HG03558 (cell line): ENCODE measurements around the gene YPEL2.
"Not testable (repeated sequence)": the region's sequence is repeated elsewhere in the genome, so short reads cannot be mapped to it uniquely, and the experiment has no call there.

Experiments used
- ATAC-seq: cut with Tn5 transposase; IDR thresholded peaks from one replicate; pipeline ENCODE4 v1.9.1; 2021; ENCODE audit warnings: moderate number of reproducible peaks; ENCODE audit not compliant: unreplicated experiment; ENCODE audit errors: extremely low read depth

YPEL2 gene

GRCh38 chr17:59399914-59400313 is 68.5 kb downstream of the YPEL2 start:
- no peak for ATAC-seq

- ATAC-seq, result no peak
Observed at GRCh38 chr17:59400858-59401257, 69.4 kb downstream of the YPEL2 start.

- ATAC-seq, result no peak
Observed at GRCh38 chr17:59401274-59401673, 69.8 kb downstream of the YPEL2 start.

- no peak for ATAC-seq
Observed at GRCh38 chr17:59401725-59402124, 70.3 kb downstream of the YPEL2 start.

- no peak for ATAC-seq
Observed at GRCh38 chr17:59402760-59403159, 71.3 kb downstream of the YPEL2 start.

GRCh38 chr17:59404471-59404870 is 73.0 kb downstream of the YPEL2 start:
- ATAC-seq, result no peak

- ATAC-seq, result no peak
Observed at GRCh38 chr17:59405944-59406705, 74.7 kb downstream of the YPEL2 start.

GRCh38 chr17:59406808-59407381 is 75.4 kb downstream of the YPEL2 start:
- ATAC-seq, result no peak

- ATAC-seq, result no peak
Observed at GRCh38 chr17:59409336-59410048, 78.0 kb downstream of the YPEL2 start.

GRCh38 chr17:59410049-59410437 is 78.6 kb downstream of the YPEL2 start:
- ATAC-seq, result no peak

- ATAC-seq, result not testable (repeated sequence)
Observed at GRCh38 chr17:59412431-59412830, 81.0 kb downstream of the YPEL2 start.

GRCh38 chr17:59413014-59413766 is 81.7 kb downstream of the YPEL2 start:
- ATAC-seq, result no peak

- ATAC-seq, result no peak
Observed at GRCh38 chr17:59415397-59415796, 83.9 kb downstream of the YPEL2 start.

- ATAC-seq, result no peak
Observed at GRCh38 chr17:59416184-59416583, 84.7 kb downstream of the YPEL2 start.

- no peak for ATAC-seq
Observed at GRCh38 chr17:59417452-59417851, 86.0 kb downstream of the YPEL2 start.

- no peak for ATAC-seq
Observed at GRCh38 chr17:59418732-59419166, 87.3 kb downstream of the YPEL2 start.

GRCh38 chr17:59420901-59421300 is 89.4 kb downstream of the YPEL2 start:
- ATAC-seq, result no peak

- ATAC-seq, result no peak
Observed at GRCh38 chr17:59421722-59422121, 90.3 kb downstream of the YPEL2 start.

GRCh38 chr17:59423137-59423724 is 91.8 kb downstream of the YPEL2 start:
- ATAC-seq, result no peak

- ATAC-seq, result no peak
Observed at GRCh38 chr17:59423903-59424302, 92.4 kb downstream of the YPEL2 start.
